Measurements from ENCODE around the gene PIM1. TPM values are rescaled to one million over a fixed set of nuclear protein-coding genes. Genes with fewer than 3 reads are reported as not detected.

Gene PIM1
- total RNA-seq, 2 donors from 2014 or later = 4.8 to 35.3 TPM

DNA sequence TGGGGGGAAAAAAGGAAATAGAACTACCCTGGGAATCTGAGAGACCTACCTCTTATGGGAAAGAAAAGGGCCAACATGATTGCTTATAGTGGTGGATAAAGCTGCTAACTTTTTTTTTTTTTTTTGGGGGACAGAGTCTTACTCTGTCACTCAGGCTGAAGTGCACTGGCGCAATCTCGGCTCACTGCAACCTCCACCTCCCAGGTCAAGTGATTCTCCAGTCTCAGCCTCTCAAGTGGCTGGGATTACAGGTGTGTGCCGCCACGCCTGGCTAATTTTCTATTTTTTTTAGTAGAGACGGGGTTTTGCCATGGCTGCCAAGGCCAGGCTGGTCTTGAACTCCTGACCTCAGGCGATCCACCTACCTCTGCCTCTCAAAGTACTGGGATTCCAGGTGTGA lies 48.1 kb downstream of the PIM1 start:
- no peak overlapping the region for H3K27ac ChIP-seq
- intact Hi-C loops (cut with DNase I) = no loop called here

DNA sequence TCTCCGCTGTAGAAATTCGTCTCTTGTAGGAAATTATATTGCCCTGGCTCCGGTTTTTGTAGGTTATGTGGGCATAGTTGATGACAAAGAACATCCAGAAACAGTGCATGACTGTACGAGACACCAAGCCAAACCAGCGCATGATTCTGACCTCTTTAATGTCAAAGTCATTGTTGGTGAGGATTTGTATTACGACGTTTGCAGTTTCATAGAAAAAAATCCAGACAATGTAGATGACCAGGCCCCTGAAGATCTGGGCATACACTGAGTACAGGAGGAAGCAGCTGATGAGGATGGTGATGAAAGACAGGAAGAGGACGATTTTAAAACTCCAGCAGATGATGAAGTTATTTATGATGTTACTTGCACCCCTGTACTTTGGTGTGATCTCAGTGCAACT lies 48.6 kb downstream of the PIM1 start:
- no peak for DNase-seq (ENCODE audit: low spot score)
- Histone ChIP-seq H3K4me3 (no peak overlapping the region), H3K27me3 (replicated peaks; ENCODE audit: insufficient read depth) (no peaks in the 10 kb centered on the region), H3K27ac (no peak overlapping the region), H3K4me1 (replicated peaks) (no peaks in the 10 kb centered on the region), H3K9me3 (no peaks in the 10 kb centered on the region), H3K36me3 (no peaks in the 10 kb centered on the region)
- intact Hi-C loops (cut with DNase I) = no loop called here
- WGBS = 73% methylated on average over 8 of the region's 8 CpGs
- TF ChIP-seq POLR2AphosphoS5 (IDR thresholded peaks at IDR 0.05) = no peak
- no peak for TF ChIP-seq POLR2A (IDR thresholded peaks at IDR 0.05)
- TF ChIP-seq, protein P1, sequence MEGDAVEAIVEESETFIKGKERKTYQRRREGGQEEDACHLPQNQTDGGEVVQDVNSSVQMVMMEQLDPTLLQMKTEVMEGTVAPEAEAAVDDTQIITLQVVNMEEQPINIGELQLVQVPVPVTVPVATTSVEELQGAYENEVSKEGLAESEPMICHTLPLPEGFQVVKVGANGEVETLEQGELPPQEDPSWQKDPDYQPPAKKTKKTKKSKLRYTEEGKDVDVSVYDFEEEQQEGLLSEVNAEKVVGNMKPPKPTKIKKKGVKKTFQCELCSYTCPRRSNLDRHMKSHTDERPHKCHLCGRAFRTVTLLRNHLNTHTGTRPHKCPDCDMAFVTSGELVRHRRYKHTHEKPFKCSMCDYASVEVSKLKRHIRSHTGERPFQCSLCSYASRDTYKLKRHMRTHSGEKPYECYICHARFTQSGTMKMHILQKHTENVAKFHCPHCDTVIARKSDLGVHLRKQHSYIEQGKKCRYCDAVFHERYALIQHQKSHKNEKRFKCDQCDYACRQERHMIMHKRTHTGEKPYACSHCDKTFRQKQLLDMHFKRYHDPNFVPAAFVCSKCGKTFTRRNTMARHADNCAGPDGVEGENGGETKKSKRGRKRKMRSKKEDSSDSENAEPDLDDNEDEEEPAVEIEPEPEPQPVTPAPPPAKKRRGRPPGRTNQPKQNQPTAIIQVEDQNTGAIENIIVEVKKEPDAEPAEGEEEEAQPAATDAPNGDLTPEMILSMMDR (IDR thresholded peaks at IDR 0.05) = no peak

More for the DNA sequence above, 48.1 kb downstream of the PIM1 start:
- no peaks in the 10 kb centered on the region for H3K27me3 ChIP-seq (replicated peaks; ENCODE audit: insufficient read depth)
- no peaks in the 10 kb centered on the region for H3K9me3 ChIP-seq
- no peak for TF ChIP-seq POLR2AphosphoS5 (IDR thresholded peaks at IDR 0.05)
- TF ChIP-seq, protein P1 (IDR thresholded peaks at IDR 0.05) = no peak
- TF ChIP-seq POLR2A (IDR thresholded peaks at IDR 0.05) = no peak
- no peaks in the 10 kb centered on the region for H3K4me1 ChIP-seq (replicated peaks)
- H3K4me3 ChIP-seq = no peak overlapping the region
- no peaks in the 10 kb centered on the region for H3K36me3 ChIP-seq
- DNase-seq (ENCODE audit: low spot score) = no peak
- 95% methylated on average over 6 of the region's 6 CpGs for WGBS

DNA sequence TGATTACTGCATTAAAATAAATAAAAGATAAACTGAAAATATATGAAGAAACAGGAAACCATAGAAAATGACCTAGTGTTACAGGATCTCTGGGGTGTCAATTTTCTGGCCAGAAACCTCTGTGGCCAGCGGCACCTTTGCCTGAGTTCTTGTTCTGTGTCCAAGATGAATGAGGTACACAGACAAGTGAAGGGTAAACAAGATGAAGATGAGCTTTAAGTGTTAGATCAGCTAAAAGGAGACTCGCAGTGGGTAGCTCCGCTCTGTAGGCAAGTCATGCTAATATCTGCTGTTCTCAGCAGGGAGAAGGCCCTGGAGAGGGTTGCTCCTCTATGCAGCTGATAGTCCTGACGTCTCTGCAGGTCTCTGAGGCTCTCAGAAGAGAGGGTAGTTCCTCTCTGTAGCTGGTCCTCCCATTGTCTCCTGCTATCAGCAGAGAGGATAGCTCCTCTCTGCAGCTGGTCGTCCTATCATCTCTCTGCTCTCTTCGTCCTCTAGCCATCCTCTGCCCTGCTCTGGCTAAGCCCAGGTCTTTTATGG lies 51.7 kb downstream of the PIM1 start:
- DNase-seq (ENCODE audit: low spot score) = no peak
- H3K9me3 ChIP-seq = no peaks in the 10 kb centered on the region
- TF ChIP-seq POLR2AphosphoS5 (IDR thresholded peaks at IDR 0.05) (no peak), POLR2A (IDR thresholded peaks at IDR 0.05) (no peak)
- TF ChIP-seq, protein P1 (IDR thresholded peaks at IDR 0.05) = no peak
- H3K4me3 ChIP-seq = peak overlapping the region; percentile 48 to 51
- H3K27ac ChIP-seq = peak overlapping the region in 1 of 2 donors; percentile 41
- intact Hi-C loops (cut with DNase I) = no loop called here
- no peaks in the 10 kb centered on the region for H3K36me3 ChIP-seq
- 57% methylated on average over 6 of the region's 6 CpGs for WGBS
- H3K27me3 ChIP-seq (replicated peaks; ENCODE audit: insufficient read depth) = no peaks in the 10 kb centered on the region
- H3K4me1 ChIP-seq (replicated peaks) = no peaks in the 10 kb centered on the region

DNA sequence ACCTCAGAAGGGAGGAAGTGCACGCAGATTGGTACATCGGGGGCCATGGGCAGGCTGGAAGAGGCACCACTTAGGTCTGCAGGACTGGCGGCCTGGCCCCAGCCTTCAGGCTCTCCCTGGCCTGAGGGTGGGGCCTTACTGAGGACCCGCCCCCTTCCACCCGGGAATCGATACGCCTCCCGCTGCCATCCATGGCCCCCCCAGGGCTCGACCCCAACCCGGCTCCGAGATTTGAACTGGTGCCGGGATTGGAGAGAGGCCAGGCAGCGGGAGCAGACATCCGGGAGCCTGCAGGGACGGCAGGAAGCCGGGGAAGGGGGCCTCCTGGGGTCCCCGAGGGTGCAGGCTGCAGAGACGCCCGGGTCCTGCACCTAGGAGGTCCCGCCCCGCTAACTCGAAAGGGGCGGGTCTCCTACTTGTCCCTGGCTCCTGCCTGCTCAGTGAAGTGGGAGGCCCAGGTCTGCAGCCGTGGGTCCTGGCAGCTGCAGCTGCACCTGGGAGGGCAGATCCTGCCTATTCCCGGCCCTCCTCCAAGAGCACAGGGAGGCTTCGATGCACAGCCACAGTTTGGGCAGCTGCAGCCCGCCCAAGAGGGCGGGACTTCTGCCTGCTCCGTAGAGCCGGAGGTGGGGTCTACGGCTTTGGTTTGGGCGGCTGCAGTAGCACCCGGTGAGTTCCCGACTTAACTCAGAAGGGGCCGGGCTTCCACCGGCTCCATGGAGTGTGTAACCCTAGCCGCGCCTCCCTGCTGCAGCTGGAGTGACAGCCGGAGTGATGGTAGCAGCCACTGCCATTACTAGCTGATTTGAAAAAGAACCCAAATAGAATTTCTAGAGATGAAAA lies 52.4 kb downstream of the PIM1 start:
- Histone ChIP-seq H3K4me3 (peak overlapping the region; percentile 48 to 51), H3K36me3 (no peaks in the 10 kb centered on the region), H3K27ac (peak overlapping the region; percentile 38 to 41), H3K27me3 (replicated peaks; ENCODE audit: insufficient read depth) (no peaks in the 10 kb centered on the region), H3K9me3 (no peaks in the 10 kb centered on the region), H3K4me1 (replicated peaks) (no peaks in the 10 kb centered on the region)
- under 1% methylated on average over 27 of the region's 39 CpGs for WGBS
- DNase-seq (ENCODE audit: low spot score) = peak; percentile 84
- TF ChIP-seq POLR2AphosphoS5 (IDR thresholded peaks at IDR 0.05) (peak; percentile 78), POLR2A (IDR thresholded peaks at IDR 0.05) (peak; percentile 61)
- TF ChIP-seq, protein P1 (IDR thresholded peaks at IDR 0.05) = peak in 1 of 4 experiments; percentile 7
- intact Hi-C loops (cut with DNase I) = no loop called here

Data from prostate gland (tissue), 2 donors.